CD14-positive monocyte (primary cell): ENCODE results near the gene RSBN1. TPM values are rescaled to one million over a fixed set of nuclear protein-coding genes. Genes with fewer than 3 reads are reported as not detected.

ENCODE experiments used
- DNase-seq, 3 donors: peaks; one replicate each; pipeline ENCODE4 v3.0.0-alpha.2; 2011 to 2022
- H2AFZ ChIP-seq: 2 replicates; pipeline ENCODE4 v1.6.0; 2012; ENCODE audit warnings: mild to moderate bottlenecking, low read depth, low read length, inconsistent platforms; ENCODE audit not compliant: insufficient read depth, poor library complexity, severe bottlenecking
- H3K27ac ChIP-seq, 2 donors: 1 replicate in 1 of 2; 2 replicates in 1 of 2; pipeline ENCODE4 v1.5.1; 2012 to 2013; ENCODE audit warnings: low read length in 2 of 2, control low read depth in 1 of 2, inconsistent platforms in 1 of 2, low read depth in 1 of 2, mild to moderate bottlenecking in 1 of 2
- H3K27me3 ChIP-seq, 2 donors: one replicate each; pipeline versions ENCODE4 v1.6.0 to v1.6.1; 2011 to 2013; ENCODE audit warnings: low read length in 2 of 2; ENCODE audit not compliant: control insufficient read depth in 2 of 2, insufficient read depth in 2 of 2
- H3K36me3 ChIP-seq, 2 donors: replicated peaks in 1 of 2; 1 replicate in 1 of 2; 2 replicates in 1 of 2; pipeline versions ENCODE4 v1.5.1 to v1.6.1; 2012 to 2013; ENCODE audit warnings: low read length in 2 of 2, control low read depth in 1 of 2, inconsistent platforms in 1 of 2, mild to moderate bottlenecking in 1 of 2; ENCODE audit not compliant: insufficient read depth in 2 of 2, control insufficient read depth in 1 of 2
- H3K4me1 ChIP-seq, 2 donors: 1 replicate in 1 of 2; 2 replicates in 1 of 2; pipeline versions ENCODE4 v1.5.1 to v1.6.1; 2012 to 2013; ENCODE audit warnings: low read length in 2 of 2, control low read depth in 1 of 2, inconsistent platforms in 1 of 2, mild to moderate bottlenecking in 1 of 2, moderate library complexity in 1 of 2; ENCODE audit not compliant: insufficient read depth in 2 of 2, control insufficient read depth in 1 of 2
- H3K4me2 ChIP-seq: replicated peaks from 2 replicates; pipeline ENCODE3; 2012; ENCODE audit warnings: low read length, moderate library complexity, mild to moderate bottlenecking; ENCODE audit not compliant: poor library complexity, severe bottlenecking; ENCODE audit errors: extremely low read depth
- H3K4me3 ChIP-seq, 3 experiments: fragments of 200-600 bp in 1 of 3; sonication (generic) in 1 of 3; replicated peaks in 1 of 3; 1 replicate in 2 of 3; 2 replicates in 1 of 3; pipeline ENCODE4 v1.5.1; 2011 to 2013; ENCODE audit warnings: low read length in 3 of 3, mild to moderate bottlenecking in 3 of 3, control low read depth in 2 of 3, low read depth in 2 of 3, inconsistent platforms in 1 of 3, moderate library complexity in 1 of 3
- H3K79me2 ChIP-seq: 2 replicates; pipeline ENCODE4 v1.6.0; 2012; ENCODE audit warnings: mild to moderate bottlenecking, control low read depth, inconsistent platforms, low read length, moderate library complexity; ENCODE audit not compliant: insufficient read depth
- H3K9ac ChIP-seq: 2 replicates; pipeline ENCODE4 v1.6.0; 2017; ENCODE audit warnings: low read length, mild to moderate bottlenecking; ENCODE audit not compliant: insufficient read depth, poor library complexity, severe bottlenecking
- H3K9me3 ChIP-seq, 2 donors: replicated peaks in 1 of 2; 1 replicate in 1 of 2; 2 replicates in 1 of 2; pipeline versions ENCODE4 v1.5.1 to v1.6.1; 2012 to 2013; ENCODE audit warnings: low read length in 2 of 2, control low read depth in 1 of 2; ENCODE audit not compliant: control insufficient read depth in 1 of 2, insufficient read depth in 1 of 2
- H4K20me1 ChIP-seq: 2 replicates; pipeline ENCODE4 v1.6.0; 2012; ENCODE audit warnings: mild to moderate bottlenecking, low read length, control low read depth, moderate library complexity; ENCODE audit not compliant: insufficient read depth
- H3K27ac Mint-ChIP-seq, 7 donors: one replicate each; pipeline ENCODE4 v1.8.0; 2020; ENCODE audit warnings: mild to moderate bottlenecking in 7 of 7, mixed read lengths in 7 of 7, moderate library complexity in 6 of 7, inconsistent platforms in 2 of 7
- H3K27me3 Mint-ChIP-seq, 3 donors: one replicate each; pipeline ENCODE4 v1.8.0; 2021 to 2022; ENCODE audit warnings: low read depth in 3 of 3, mild to moderate bottlenecking in 3 of 3, mixed read lengths in 3 of 3, moderate library complexity in 3 of 3, inconsistent platforms in 1 of 3
- H3K36me3 Mint-ChIP-seq, 2 donors: one replicate each; pipeline ENCODE4 v1.8.0; 2020; ENCODE audit warnings: mixed read lengths in 2 of 2, inconsistent platforms in 1 of 2, mild to moderate bottlenecking in 1 of 2
- H3K4me1 Mint-ChIP-seq: one replicate; pipeline ENCODE4 v1.8.0; 2020; ENCODE audit warnings: mild to moderate bottlenecking, mixed read lengths
- H3K4me3 Mint-ChIP-seq, 2 donors: one replicate each; pipeline ENCODE4 v1.8.0; 2020; ENCODE audit warnings: mild to moderate bottlenecking in 2 of 2, mixed read lengths in 2 of 2, moderate library complexity in 1 of 2
- H3K9me3 Mint-ChIP-seq, 7 donors: one replicate each; pipeline ENCODE4 v1.8.0; 2020 to 2022; ENCODE audit warnings: mixed read lengths in 7 of 7, mild to moderate bottlenecking in 6 of 7, moderate library complexity in 6 of 7, inconsistent platforms in 2 of 7
- CTCF ChIP-seq: fragments of 200-600 bp; IDR thresholded peaks from one replicate; pipeline ENCODE4 v1.8.0; 2022; ENCODE audit warnings: antibody characterized with exemption, mild to moderate bottlenecking
- WGBS: methylation state at CpG from one replicate; pipeline ENCODE4 v1.1.5; 2013; ENCODE audit warnings: missing lambda C conversion rate; ENCODE audit not compliant: insufficient coverage; 5-methylcytosine and 5-hydroxymethylcytosine counted together
- intact Hi-C, 2 donors: fragments of 100-400 bp; cut with micrococcal nuclease; formaldehyde crosslinking; loops; one replicate each; pipeline versions ENCODE4 v1.15.0 to v1.15.1; 2023
- polyA plus RNA-seq, 3 donors: library from polyadenylated mRNA; depleted of rRNA in 1 of 3; unstranded in 2 of 3; stranded (reverse) in 1 of 3; fragments of 300-500 nt in 2 of 3; fragments of >200 nt in 1 of 3; fragmentation: Illumina TruSeq in 2 of 3; gene quantifications; 1 replicate in 2 of 3; 2 replicates in 1 of 3; pipeline ENCODE4 v1.2.3, GENCODE V29; 2012 to 2021

The RSBN1 gene
- polyA plus RNA-seq, 3 donors: 6.5 to 9.0 (median 8.9) TPM

GRCh38 chr1:113792471-113792870 lies 19.8 kb downstream of the RSBN1 start:
- peak overlapping the region in 1 of 7 donors; percentile 75 for H3K27ac Mint-ChIP-seq
- WGBS: 100% methylated on average over 3 of the region's 5 CpGs
- no peak overlapping the region for H3K4me3 Mint-ChIP-seq
- intact Hi-C loops: no loop called here
- no peaks in the 10 kb centered on the region for H3K9me3 Mint-ChIP-seq
- H3K79me2 ChIP-seq: peaks cover 85% of the 10 kb centered on the region
- no peak overlapping the region for H3K9ac ChIP-seq
- H3K27ac ChIP-seq: no peak overlapping the region
- H3K4me1 Mint-ChIP-seq: peaks cover 7% of the 10 kb centered on the region
- peaks cover 45% of the 10 kb centered on the region for H4K20me1 ChIP-seq
- H3K9me3 ChIP-seq: no peaks in the 10 kb centered on the region
- H3K27me3 Mint-ChIP-seq: no peaks in the 10 kb centered on the region
- TF ChIP-seq CTCF: no peak
- H3K27me3 ChIP-seq: no peaks in the 10 kb centered on the region
- H3K36me3 Mint-ChIP-seq: peaks cover 52 to 70% of the 10 kb centered on the region in 2 donors
- no peak for DNase-seq
- no peaks in the 10 kb centered on the region for H3K4me1 ChIP-seq
- H3K36me3 ChIP-seq: peaks cover 47 to 66% of the 10 kb centered on the region in 2 donors
- no peak overlapping the region for H3K4me3 ChIP-seq
- no peak overlapping the region for H2AFZ ChIP-seq
- no peak overlapping the region for H3K4me2 ChIP-seq

- Histone ChIP-seq H4K20me1 (peaks cover 47% of the 10 kb centered on the region), H3K9me3 (no peaks in the 10 kb centered on the region), H3K36me3 (peaks cover 16 to 38% of the 10 kb centered on the region in 2 donors), H3K9ac (no peak overlapping the region), H3K79me2 (peaks cover 89% of the 10 kb centered on the region), H2AFZ (no peak overlapping the region), H3K4me1 (peaks cover 9% of the 10 kb centered on the region in 2 donors), H3K4me2 (no peak overlapping the region), H3K4me3 (no peak overlapping the region), H3K27me3 (no peaks in the 10 kb centered on the region), H3K27ac (no peak overlapping the region)
- Mint-ChIP-seq H3K36me3 (peaks cover 36 to 47% of the 10 kb centered on the region in 2 donors), H3K27ac (peak overlapping the region in 2 of 7 donors; percentile 5 to 16), H3K9me3 (no peaks in the 10 kb centered on the region), H3K27me3 (no peaks in the 10 kb centered on the region), H3K4me1 (peaks cover 12% of the 10 kb centered on the region), H3K4me3 (no peak overlapping the region)
- intact Hi-C loops: no loop called here
- no peak for TF ChIP-seq CTCF
- DNase-seq: no peak
- WGBS: 100% methylated on average over 1 of the region's 3 CpGs
These were observed 23.5 kb downstream of the RSBN1 start for GRCh38 chr1:113788802-113789201.
